GM10266 (cell line): ENCODE data around the gene ZNF480.
"Not testable (repeated sequence)": the region's sequence is repeated elsewhere in the genome, so short reads cannot be mapped to it uniquely, and the experiment has no call there.

ENCODE experiments used
- DNase-seq: peaks from one replicate; pipeline ENCODE4 v3.0.0; 2012; ENCODE audit errors: extremely low spot score
- TF ChIP-seq, protein P1 (sequence below): IDR thresholded peaks from 2 replicates; pipeline ENCODE4 v1.5.1; 2012; ENCODE audit warnings: mild to moderate bottlenecking, low read depth; ENCODE audit not compliant: control insufficient read depth, insufficient read depth; ENCODE audit errors: missing control alignments

The ZNF480 gene

DNA sequence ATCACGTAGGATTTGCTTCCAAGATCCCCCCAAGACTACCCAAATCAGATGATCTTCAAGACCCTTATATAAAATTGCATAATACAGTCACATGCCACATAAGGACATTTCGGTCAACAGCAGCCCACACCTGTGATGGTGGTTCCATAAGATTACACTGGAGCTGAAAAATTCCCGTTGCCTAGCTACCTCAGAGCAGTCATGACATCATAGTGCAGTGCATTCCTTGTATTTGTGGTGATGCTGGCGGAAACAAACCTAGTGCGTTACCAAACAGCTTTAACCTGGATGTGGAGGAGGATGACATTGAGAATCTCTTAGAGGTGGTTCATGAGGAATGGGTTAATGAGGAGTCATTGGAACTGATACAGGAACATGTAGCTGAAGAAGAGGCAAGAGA, 22.8 kb upstream of the ZNF480 start:
- TF ChIP-seq, protein P1, sequence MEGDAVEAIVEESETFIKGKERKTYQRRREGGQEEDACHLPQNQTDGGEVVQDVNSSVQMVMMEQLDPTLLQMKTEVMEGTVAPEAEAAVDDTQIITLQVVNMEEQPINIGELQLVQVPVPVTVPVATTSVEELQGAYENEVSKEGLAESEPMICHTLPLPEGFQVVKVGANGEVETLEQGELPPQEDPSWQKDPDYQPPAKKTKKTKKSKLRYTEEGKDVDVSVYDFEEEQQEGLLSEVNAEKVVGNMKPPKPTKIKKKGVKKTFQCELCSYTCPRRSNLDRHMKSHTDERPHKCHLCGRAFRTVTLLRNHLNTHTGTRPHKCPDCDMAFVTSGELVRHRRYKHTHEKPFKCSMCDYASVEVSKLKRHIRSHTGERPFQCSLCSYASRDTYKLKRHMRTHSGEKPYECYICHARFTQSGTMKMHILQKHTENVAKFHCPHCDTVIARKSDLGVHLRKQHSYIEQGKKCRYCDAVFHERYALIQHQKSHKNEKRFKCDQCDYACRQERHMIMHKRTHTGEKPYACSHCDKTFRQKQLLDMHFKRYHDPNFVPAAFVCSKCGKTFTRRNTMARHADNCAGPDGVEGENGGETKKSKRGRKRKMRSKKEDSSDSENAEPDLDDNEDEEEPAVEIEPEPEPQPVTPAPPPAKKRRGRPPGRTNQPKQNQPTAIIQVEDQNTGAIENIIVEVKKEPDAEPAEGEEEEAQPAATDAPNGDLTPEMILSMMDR, result no peak

DNA sequence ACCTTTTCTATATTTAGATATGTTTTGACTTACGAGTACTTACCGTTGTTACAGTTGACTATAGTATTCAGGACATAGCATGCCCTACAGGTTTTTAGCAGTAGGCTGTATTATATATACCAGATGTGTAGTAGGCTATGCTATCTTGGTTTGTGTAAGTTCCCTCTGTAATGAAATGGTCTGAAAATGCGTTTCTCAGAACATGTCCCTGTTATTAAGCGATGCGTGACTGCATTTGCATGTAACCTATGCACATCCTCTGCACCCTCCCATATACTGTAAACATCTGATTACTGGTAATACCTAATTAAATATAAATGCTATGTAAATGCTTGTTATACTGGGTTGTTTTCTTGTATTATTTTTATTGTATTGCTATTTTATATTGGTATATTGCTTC, 21.0 kb upstream of the ZNF480 start:
- DNase-seq, result no peak
- TF ChIP-seq, protein P1, result no peak

More for the DNA sequence above, 22.8 kb upstream of the ZNF480 start:
- DNase-seq, result no peak

DNA sequence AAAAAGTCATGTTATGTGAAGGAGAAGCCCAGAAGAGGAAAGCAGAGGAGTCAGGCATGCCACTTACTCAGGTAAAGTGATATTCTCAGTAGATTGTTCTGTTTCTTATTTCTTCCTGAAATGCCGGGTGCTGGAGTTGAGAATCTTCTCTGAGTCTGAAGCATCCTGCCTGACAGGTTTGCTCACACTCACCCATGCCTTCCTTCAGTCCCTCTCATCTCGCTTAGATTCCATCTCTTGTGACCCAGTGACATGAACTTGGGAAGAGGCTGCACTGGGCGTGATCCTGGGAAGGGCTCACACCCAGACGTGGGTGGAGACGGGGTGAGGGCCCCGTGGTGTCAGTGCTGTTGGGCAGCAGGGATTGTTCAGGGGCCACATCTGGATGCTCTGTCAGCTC, 19.5 kb upstream of the ZNF480 start:
- TF ChIP-seq, protein P1, result no peak

DNA sequence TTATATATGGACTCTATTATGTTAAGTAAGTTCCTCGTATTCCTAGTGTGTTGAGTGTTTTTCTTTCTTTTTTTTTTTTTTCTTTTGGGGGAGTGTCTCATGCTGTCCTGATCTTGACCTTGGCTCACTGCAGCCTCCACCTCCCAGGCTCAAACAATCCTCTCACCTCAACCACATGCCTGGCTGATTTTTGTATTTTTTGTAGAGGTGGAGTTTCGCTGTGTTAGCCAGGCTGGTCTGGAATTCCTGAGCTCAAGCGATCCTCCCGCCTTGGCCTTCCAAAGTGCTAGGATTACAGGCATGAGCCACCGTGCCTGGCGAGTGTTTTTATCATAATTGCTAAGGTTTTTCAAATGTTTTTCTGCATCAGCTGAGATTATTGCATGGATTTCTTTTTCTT, 10.7 kb upstream of the ZNF480 start:
- no peak for DNase-seq
- TF ChIP-seq, protein P1, result no peak

More for the DNA sequence above, 19.5 kb upstream of the ZNF480 start:
- no peak for DNase-seq

DNA sequence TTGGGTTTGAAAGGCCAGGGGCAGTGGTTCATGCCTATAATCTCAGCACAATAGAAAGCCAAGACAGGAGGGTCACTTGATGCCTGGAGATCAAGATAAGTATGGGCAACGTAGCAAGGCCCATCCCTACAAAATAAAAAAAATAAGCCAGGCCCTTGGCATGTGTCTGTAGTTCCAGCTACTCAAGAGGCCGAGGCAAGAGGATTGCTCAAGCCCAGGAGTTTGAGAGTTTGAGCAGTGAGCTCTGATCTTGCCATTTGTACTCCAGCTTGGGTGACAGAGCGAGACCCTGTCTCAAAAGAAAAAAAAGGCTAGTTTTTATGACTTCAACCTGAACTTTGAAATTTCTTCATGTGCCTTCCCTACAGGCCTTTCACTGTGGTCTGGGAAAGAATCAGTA, 5.2 kb upstream of the ZNF480 start:
- TF ChIP-seq, protein P1, result no peak
- DNase-seq, result no peak

DNA sequence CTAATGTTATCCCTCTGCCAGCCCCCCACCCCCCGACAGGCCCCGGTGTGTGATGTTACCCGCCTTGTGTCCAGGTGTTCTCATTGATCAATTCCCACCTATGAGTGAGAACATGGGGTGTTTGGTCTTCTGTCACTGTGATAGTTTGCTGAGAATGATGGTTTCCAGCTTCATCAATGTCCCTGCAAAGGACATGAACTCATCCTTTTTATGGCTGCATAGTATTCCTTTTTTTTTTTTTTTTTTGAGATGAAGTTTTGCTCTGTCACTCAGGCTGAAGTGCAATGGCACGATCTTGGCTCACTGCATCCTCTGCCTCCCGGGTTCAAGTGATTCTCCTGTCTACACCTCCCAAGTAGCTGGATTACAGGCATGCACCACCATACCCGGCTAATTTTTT, 4.0 kb upstream of the ZNF480 start:
- DNase-seq, result not testable (repeated sequence)

DNA sequence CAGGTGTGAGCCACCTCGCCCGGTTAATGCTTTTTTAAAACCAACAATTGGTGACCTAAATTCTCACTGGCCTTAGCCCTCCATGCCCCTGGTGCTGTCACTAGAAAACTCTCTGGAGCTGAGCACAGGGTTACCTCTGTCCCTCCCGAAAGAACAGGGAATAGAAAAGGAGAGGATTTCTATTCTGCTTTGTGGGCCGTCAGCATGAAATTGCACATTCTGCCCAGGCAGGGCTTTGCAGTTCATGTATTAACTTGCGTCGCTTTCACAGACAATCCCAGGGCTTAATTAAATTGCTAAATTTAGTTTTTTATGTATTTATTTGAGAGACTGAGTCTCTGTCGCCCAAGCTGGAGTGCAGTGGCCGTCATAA, 583 bp upstream of the ZNF480 start:
- no peak for DNase-seq
- TF ChIP-seq, protein P1, result no peak

DNA sequence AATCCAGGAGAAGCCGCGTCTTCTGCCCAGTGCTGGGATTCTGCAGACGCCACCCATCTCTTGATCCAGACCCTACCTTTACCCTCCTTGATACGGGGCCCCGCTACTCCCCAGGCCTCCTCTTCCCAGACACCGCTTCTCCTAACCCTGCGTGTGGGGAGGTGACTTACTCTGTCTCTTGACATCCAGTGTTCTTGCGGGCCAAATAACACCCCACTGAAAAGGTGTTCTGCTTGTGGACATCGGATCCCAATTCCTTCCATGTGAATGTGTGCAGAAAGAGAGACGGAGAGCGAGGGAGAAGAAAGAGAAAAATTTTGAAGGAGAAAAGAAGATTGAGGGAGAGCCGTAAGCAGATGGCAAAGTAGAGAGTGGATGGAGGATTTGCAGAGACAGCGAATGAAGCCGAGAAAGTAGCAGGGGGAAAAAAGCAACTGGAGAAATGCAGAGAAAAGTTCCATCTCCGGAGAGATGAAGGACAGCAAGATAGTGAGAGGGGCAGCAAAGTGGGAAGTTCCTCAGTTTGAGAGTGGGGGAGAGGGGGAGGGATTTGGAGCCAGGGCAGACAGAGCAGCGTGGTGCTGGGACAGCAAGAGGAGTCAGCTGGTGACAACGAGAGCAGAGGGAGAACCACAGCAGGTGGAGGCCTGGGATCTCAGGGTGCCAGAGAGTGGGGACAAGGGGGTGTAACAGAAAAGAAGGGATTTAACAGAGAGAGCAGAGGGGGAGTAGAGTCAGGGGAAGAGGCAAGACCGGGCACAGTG, 814 bp downstream of the ZNF480 start:
- TF ChIP-seq, protein P1, result no peak

More for the DNA sequence above, 814 bp downstream of the ZNF480 start:
- no peak for DNase-seq
